Nephron progenitor cell (in vitro differentiated cells): Measurements from ENCODE around the gene CA11.

ENCODE experiments used
- DNase-seq: peaks from one replicate; pipeline ENCODE4 v3.0.0; 2021
- H3K27ac Mint-ChIP-seq: 2 replicates; pipeline ENCODE4 v1.8.0; 2021; ENCODE audit warnings: mild to moderate bottlenecking, moderate library complexity, mixed read lengths
- H3K27me3 Mint-ChIP-seq: 2 replicates; pipeline ENCODE4 v1.8.0; 2021; ENCODE audit warnings: mild to moderate bottlenecking, low read depth, mixed read lengths; ENCODE audit not compliant: poor library complexity
- H3K36me3 Mint-ChIP-seq: 2 replicates; pipeline ENCODE4 v1.8.0; 2021; ENCODE audit warnings: low read depth, mixed read lengths
- H3K4me1 Mint-ChIP-seq: 2 replicates; pipeline ENCODE4 v1.8.0; 2021; ENCODE audit warnings: mixed read lengths
- H3K4me3 Mint-ChIP-seq: 2 replicates; pipeline ENCODE4 v1.8.0; 2021; ENCODE audit warnings: mild to moderate bottlenecking, moderate library complexity, mixed read lengths
- H3K9me3 Mint-ChIP-seq: 2 replicates; pipeline ENCODE4 v1.8.0; 2021; ENCODE audit warnings: mild to moderate bottlenecking, moderate library complexity, mixed read lengths
- TF ChIP-seq, protein P1 (sequence below): fragments of 200-600 bp; sonication (generic); IDR thresholded peaks from 2 replicates; pipeline ENCODE4 v1.5.0; 2021; ENCODE audit warnings: antibody characterized with exemption

The CA11 gene

DNA sequence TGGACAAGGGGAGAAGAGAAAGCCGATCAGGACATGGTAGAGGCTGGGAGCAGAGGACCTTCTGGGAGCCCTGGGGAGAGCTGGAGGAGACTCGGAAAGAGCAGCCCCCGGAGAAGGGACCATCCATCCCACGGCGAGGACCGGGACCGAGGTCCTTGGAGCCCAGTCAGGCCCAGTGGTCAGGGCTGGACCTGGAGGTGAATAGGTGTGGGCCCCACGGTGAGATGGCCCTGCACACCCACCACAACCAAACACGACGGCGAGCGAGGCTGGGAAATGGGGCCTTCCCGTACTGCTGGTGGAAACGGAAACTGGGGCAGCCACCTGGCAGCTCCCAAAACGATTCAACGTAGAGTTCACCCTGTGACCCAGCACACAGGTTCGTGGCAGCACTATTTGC lies 30.5 kb upstream of the CA11 start:
- Mint-ChIP-seq H3K4me1 (peaks cover 29% of the 10 kb centered on the region), H3K4me3 (no peak overlapping the region), H3K36me3 (no peaks in the 10 kb centered on the region), H3K27me3 (peaks cover 17% of the 10 kb centered on the region), H3K9me3 (no peaks in the 10 kb centered on the region), H3K27ac (no peak overlapping the region)
- TF ChIP-seq, protein P1, sequence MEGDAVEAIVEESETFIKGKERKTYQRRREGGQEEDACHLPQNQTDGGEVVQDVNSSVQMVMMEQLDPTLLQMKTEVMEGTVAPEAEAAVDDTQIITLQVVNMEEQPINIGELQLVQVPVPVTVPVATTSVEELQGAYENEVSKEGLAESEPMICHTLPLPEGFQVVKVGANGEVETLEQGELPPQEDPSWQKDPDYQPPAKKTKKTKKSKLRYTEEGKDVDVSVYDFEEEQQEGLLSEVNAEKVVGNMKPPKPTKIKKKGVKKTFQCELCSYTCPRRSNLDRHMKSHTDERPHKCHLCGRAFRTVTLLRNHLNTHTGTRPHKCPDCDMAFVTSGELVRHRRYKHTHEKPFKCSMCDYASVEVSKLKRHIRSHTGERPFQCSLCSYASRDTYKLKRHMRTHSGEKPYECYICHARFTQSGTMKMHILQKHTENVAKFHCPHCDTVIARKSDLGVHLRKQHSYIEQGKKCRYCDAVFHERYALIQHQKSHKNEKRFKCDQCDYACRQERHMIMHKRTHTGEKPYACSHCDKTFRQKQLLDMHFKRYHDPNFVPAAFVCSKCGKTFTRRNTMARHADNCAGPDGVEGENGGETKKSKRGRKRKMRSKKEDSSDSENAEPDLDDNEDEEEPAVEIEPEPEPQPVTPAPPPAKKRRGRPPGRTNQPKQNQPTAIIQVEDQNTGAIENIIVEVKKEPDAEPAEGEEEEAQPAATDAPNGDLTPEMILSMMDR: no peak
- DNase-seq: no peak

DNA sequence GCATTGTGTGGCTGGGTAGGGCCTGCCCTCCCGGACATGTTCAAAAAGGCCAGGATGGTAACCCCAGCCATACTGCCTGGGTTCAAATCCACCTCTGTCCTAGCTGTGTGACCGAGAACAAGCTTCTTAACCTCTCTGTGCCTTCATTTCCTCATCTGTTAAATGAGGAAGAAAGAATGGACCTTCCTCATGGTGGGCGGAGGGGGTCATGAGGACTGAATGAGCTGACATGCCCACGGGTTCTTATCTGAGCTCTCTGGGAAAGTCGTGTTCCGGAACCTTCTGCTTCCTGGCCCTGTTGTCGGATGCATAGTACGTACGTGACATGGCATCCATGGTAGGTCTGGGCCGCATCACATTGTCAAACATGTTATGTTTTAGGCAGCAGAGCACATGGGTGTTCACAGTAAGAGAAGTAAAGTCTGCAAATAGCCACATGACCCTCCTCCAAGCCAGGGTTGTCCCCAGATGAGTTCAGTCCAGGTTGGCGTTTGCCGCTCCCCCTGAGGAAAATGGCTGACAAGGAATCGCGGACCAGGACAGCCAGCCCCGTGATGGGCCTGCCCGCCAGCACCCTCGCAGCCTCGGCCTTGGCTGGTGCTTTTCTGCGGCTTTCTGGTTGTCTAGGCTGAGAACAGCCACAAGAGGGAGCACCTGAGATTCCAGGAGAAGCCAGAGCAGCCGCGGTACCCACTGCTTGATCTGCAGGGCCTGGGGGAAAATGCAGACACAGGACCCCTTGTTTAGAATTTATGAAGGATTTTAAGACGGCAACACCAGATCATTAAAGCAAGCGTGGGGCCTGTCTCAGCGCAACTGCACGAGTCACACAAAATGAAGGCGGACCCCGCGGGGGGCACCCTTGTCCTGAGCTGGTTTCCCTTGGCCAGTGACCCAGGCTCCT lies 29.2 kb upstream of the CA11 start:
- Mint-ChIP-seq H3K27me3 (peaks cover 17% of the 10 kb centered on the region), H3K9me3 (no peaks in the 10 kb centered on the region), H3K36me3 (no peaks in the 10 kb centered on the region), H3K4me1 (peaks cover 39% of the 10 kb centered on the region), H3K4me3 (no peak overlapping the region), H3K27ac (no peak overlapping the region)
- peak; percentile 84 for DNase-seq
- TF ChIP-seq, protein P1: peak; percentile 81

DNA sequence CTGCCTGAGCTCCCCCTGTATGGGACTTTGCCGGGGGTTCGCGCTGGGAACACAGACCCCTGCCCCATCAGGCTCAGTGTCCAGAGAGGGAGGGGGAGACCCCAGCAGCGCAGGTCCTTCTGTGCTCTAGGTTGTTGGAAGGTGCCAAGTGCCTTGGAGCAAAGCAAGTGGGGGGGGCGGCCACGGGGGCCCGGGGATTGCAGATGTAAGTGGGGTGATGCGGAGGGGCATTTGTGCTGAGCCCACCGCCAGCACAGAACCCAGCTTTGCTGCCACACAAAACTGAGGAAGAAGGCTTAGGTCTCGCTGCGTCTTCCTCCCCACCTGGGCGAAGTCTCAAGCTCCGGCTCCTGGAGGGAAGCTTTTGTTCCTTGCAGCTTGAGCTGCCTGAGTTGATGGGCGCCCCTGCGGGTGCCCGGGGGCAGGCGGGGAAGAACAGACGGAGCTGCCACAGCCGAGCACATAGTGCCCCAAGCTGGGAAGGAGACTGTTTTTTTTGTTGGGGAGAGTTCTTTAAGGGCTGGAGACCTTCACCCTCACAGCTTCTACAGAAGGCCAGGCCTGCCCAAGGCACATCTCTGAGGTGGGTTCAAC lies 28.3 kb upstream of the CA11 start:
- H3K4me1 Mint-ChIP-seq: peaks cover 45% of the 10 kb centered on the region
- no peak overlapping the region for H3K27ac Mint-ChIP-seq
- H3K4me3 Mint-ChIP-seq: no peak overlapping the region
- H3K36me3 Mint-ChIP-seq: peaks cover 4% of the 10 kb centered on the region
- no peak for DNase-seq
- H3K27me3 Mint-ChIP-seq: peaks cover 21% of the 10 kb centered on the region
- H3K9me3 Mint-ChIP-seq: peaks cover 7% of the 10 kb centered on the region
- TF ChIP-seq, protein P1: no peak

GRCh38 chr19:48673436-48674100 lies 27.6 kb upstream of the CA11 start:
- no peak overlapping the region for H3K4me3 Mint-ChIP-seq
- peaks cover 45% of the 10 kb centered on the region for H3K4me1 Mint-ChIP-seq
- H3K27me3 Mint-ChIP-seq: peaks cover 21% of the 10 kb centered on the region
- H3K36me3 Mint-ChIP-seq: peaks cover 4% of the 10 kb centered on the region
- TF ChIP-seq, protein P1: no peak
- DNase-seq: no peak
- H3K27ac Mint-ChIP-seq: no peak overlapping the region
- peaks cover 7% of the 10 kb centered on the region for H3K9me3 Mint-ChIP-seq

DNA sequence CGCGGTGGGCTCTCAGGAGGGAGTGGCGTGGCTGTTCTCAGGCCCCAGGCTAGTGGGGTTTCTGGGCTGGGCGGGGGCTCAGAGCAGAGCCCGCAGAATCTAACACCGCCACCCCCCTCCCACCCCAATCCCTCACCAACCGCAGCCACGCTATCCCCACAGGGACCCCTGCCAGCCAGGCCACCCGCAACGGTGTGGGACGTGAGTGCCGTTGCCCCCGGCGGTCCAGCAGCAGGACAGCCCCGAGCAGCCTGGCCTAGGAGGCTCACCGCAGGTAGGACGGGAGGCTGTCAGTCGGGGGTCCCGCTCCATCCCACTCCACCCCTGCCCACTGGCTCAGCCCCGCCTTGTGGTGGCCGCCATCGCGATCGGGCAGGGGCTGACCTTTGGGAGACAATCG lies 27.0 kb upstream of the CA11 start, which contains the start of gene NTN5:
NTN5 (minus strand) TSS at position 24 of the 400 bp plus-strand sequence. CDS start 2,031 bp downstream, outside the sequence.
- Mint-ChIP-seq H3K36me3 (peaks cover 4% of the 10 kb centered on the region), H3K9me3 (peaks cover 7% of the 10 kb centered on the region), H3K4me3 (no peak within 1 kb of the TSS), H3K27ac (no peak within 1 kb of the TSS), H3K27me3 (peaks cover 21% of the 10 kb centered on the region), H3K4me1 (peaks cover 45% of the 10 kb centered on the region)
- no peak for DNase-seq
- TF ChIP-seq, protein P1: no peak
